IMR-90 (cell line): ENCODE results near the gene C1QL4. TPM values are rescaled to one million over a fixed set of nuclear protein-coding genes. Genes with fewer than 3 reads are reported as not detected.

ENCODE experiments used
- ATAC-seq: fragments of 200-7000 bp; cut with Tn5 transposase; 2 replicates; pipeline ENCODE4 v1.9.1; 2020; ENCODE audit warnings: low read depth, mild to moderate bottlenecking, moderate library complexity
- BruUV-seq: library from RNA; stranded (reverse); fragments of 400-500 nt; replicated peaks from 2 replicates; lab custom pipeline; 2021; lab: Mats Ljungman, UMichigan
- CTCF ChIA-PET: fragments of 300-600 bp; formaldehyde crosslinking; extraction: SDS; loops from one replicate; lab custom pipeline; 2021; ENCODE audit warnings: antibody characterized with exemption; lab: Yijun Ruan, JAX
- POLR2A ChIA-PET: fragments of 300-600 bp; sonication (Branson Sonifier 250); formaldehyde crosslinking; loops from one replicate; lab custom pipeline; 2022; ENCODE audit warnings: antibody characterized with exemption; ENCODE audit not compliant: unreplicated experiment; lab: Charles Lee
- DNase-seq: peaks from one replicate; pipeline ENCODE4 v3.0.0; 2013
- H2AFZ ChIP-seq: replicated peaks from 2 replicates; pipeline ENCODE3; 2013; ENCODE audit warnings: low read length, mild to moderate bottlenecking; ENCODE audit not compliant: poor library complexity
- H2AK5ac ChIP-seq: 2 replicates; pipeline ENCODE4 v1.6.1; 2013; ENCODE audit warnings: low read depth, low read length, inconsistent platforms
- H2AK9ac ChIP-seq: replicated peaks from 2 replicates; pipeline ENCODE3; 2013; ENCODE audit warnings: mild to moderate bottlenecking, low read depth, low read length, moderate library complexity; ENCODE audit not compliant: poor library complexity
- H2BK120ac ChIP-seq: 2 replicates; pipeline ENCODE4 v1.6.1; 2013; ENCODE audit warnings: low read depth, low read length, inconsistent platforms
- H2BK15ac ChIP-seq: 3 replicates; pipeline ENCODE4 v1.6.1; 2013; ENCODE audit warnings: low read depth, low read length, inconsistent platforms
- H2BK20ac ChIP-seq: 2 replicates; pipeline ENCODE4 v1.6.1; 2013; ENCODE audit warnings: low read depth, mild to moderate bottlenecking, inconsistent platforms, low read length, moderate library complexity
- H2BK5ac ChIP-seq: 2 replicates; pipeline ENCODE4 v1.6.1; 2013; ENCODE audit warnings: mild to moderate bottlenecking, low read depth, low read length, inconsistent platforms; ENCODE audit not compliant: poor library complexity, severe bottlenecking
- H3K14ac ChIP-seq: replicated peaks from 2 replicates; pipeline ENCODE4 v1.6.1; 2013; ENCODE audit warnings: low read depth, low read length, inconsistent platforms
- H3K18ac ChIP-seq: 2 replicates; pipeline ENCODE4 v1.6.1; 2013; ENCODE audit warnings: low read depth, low read length, control low read depth
- H3K23ac ChIP-seq: 2 replicates; pipeline ENCODE4 v1.6.1; 2013; ENCODE audit warnings: low read depth, low read length, inconsistent platforms
- H3K27ac ChIP-seq: 2 replicates; pipeline ENCODE4 v1.5.1; 2013; ENCODE audit warnings: mild to moderate bottlenecking, control low read depth, low read length; ENCODE audit not compliant: insufficient read depth
- H3K27me3 ChIP-seq: 2 replicates; pipeline ENCODE4 v1.6.1; 2013; ENCODE audit warnings: low read length; ENCODE audit not compliant: control insufficient read depth, insufficient read depth
- H3K36me3 ChIP-seq: 2 replicates; pipeline ENCODE4 v1.6.1; 2013; ENCODE audit warnings: low read length, mixed read lengths; ENCODE audit not compliant: control insufficient read depth, insufficient read depth
- H3K4ac ChIP-seq: 2 replicates; pipeline ENCODE4 v1.6.1; 2013; ENCODE audit warnings: low read depth, low read length, inconsistent platforms
- H3K4me1 ChIP-seq: 2 replicates; pipeline ENCODE4 v1.6.1; 2013; ENCODE audit warnings: low read length, mixed read lengths; ENCODE audit not compliant: control insufficient read depth, insufficient read depth
- H3K4me2 ChIP-seq: 2 replicates; pipeline ENCODE4 v1.6.1; 2013; ENCODE audit warnings: low read depth, mild to moderate bottlenecking, control low read depth, low read length, moderate library complexity
- H3K4me3 ChIP-seq: 2 replicates; pipeline ENCODE4 v1.5.1; 2013; ENCODE audit warnings: low read depth, mild to moderate bottlenecking, control low read depth, low read length, moderate library complexity; ENCODE audit not compliant: insufficient read depth
- H3K56ac ChIP-seq: 2 replicates; pipeline ENCODE4 v1.6.1; 2013; ENCODE audit warnings: low read length, inconsistent platforms; ENCODE audit not compliant: insufficient read depth; ENCODE audit errors: extremely low read depth
- H3K79me1 ChIP-seq, 2 experiments: 2 replicates each; pipeline ENCODE4 v1.6.1; 2013; ENCODE audit warnings: low read length in 2 of 2, inconsistent platforms in 1 of 2, low read depth in 1 of 2
- H3K9ac ChIP-seq: 2 replicates; pipeline ENCODE4 v1.6.1; 2013; ENCODE audit warnings: low read depth, low read length, control low read depth
- H3K9me1 ChIP-seq: 2 replicates; pipeline ENCODE4 v1.6.1; 2013; ENCODE audit warnings: low read length, inconsistent platforms; ENCODE audit not compliant: insufficient read depth
- H3K9me3 ChIP-seq: 2 replicates; pipeline ENCODE4 v1.6.1; 2013; ENCODE audit warnings: low read length; ENCODE audit not compliant: control insufficient read depth, insufficient read depth
- H4K20me1 ChIP-seq: 2 replicates; pipeline ENCODE4 v1.6.1; 2013; ENCODE audit warnings: low read length, inconsistent platforms; ENCODE audit not compliant: insufficient read depth
- H4K5ac ChIP-seq: 2 replicates; pipeline ENCODE4 v1.6.1; 2013; ENCODE audit warnings: mild to moderate bottlenecking, low read depth, low read length, control low read depth
- H4K8ac ChIP-seq, 2 experiments: 2 replicates each; pipeline ENCODE4 v1.6.1; 2013; ENCODE audit warnings: low read depth in 2 of 2, low read length in 2 of 2, control low read depth in 1 of 2, inconsistent platforms in 1 of 2
- H4K91ac ChIP-seq: 2 replicates; pipeline ENCODE4 v1.6.1; 2013; ENCODE audit warnings: low read depth, low read length, inconsistent platforms; ENCODE audit not compliant: insufficient read depth
- CEBPB ChIP-seq: IDR thresholded peaks from 2 replicates; pipeline ENCODE4 v1.6.1; 2012; ENCODE audit warnings: low read depth, low read length, improper control_type of control experiment
- SMC3 ChIP-seq: fragments of 150-350 bp; IDR thresholded peaks from 2 replicates; pipeline ENCODE4 v1.6.1; 2016; ENCODE audit warnings: low read depth, mild to moderate bottlenecking, antibody characterized with exemption, low read length, moderate library complexity
- whole genome bisulfite sequencing, 2 experiments: methylation state at CpG; one replicate each; pipeline versions ENCODE4 v1.1.5 to v1.1.7; 2013; ENCODE audit warnings: missing lambda C conversion rate in 2 of 2; ENCODE audit not compliant: insufficient read length in 1 of 2; ENCODE audit errors: extremely low coverage in 2 of 2; 5-methylcytosine and 5-hydroxymethylcytosine counted together
- dilution Hi-C: fragments of 300-500 bp; cut with HindIII; formaldehyde crosslinking; loops from one replicate; pipeline ENCODE4 v1.14.3; 2018; ENCODE audit warnings: low sequenced_read_pairs; ENCODE audit not compliant: unreplicated experiment
- in situ Hi-C: fragments of 300-500 bp; cut with MboI; formaldehyde crosslinking; loops from 3 replicates; pipeline ENCODE4 v1.14.3; 2019; ENCODE audit warnings: low sequenced_read_pairs, inconsistent platforms, mixed read lengths
- intact Hi-C: fragments of 100-400 bp; cut with micrococcal nuclease; formaldehyde crosslinking; loops from 2 replicates; pipeline ENCODE4 v1.10.0; 2022
- polyA plus RNA-seq, 3 experiments: library from polyadenylated mRNA; depleted of rRNA; stranded (reverse); fragments of >200 nt; gene quantifications; 2 replicates each; pipeline ENCODE4 v1.2.3, GENCODE V29; 2012; ENCODE audit warnings: low replicate concordance in 1 of 3
- total RNA-seq: library from RNA; depleted of rRNA; stranded (reverse); fragments of >200 nt; gene quantifications from 2 replicates; pipeline ENCODE4 v1.2.3, GENCODE V29; 2012
- TF ChIP-seq, protein P1 (sequence below): conservative IDR thresholded peaks from 2 replicates; pipeline ENCODE4 v1.5.1; 2012; ENCODE audit warnings: mild to moderate bottlenecking, low read depth, low read length, improper control_type of control experiment

Gene C1QL4
- total and polyA plus RNA-seq, 2 of the 4 experiments (the other 2 are of a cell fraction): 0.18 to 0.46 TPM

GRCh38 chr12:49296034-49296835, 40.8 kb downstream of the C1QL4 start:
- in situ Hi-C loops: no loop called here
- Histone ChIP-seq H3K36me3 (no peaks in the 10 kb centered on the region), H3K9ac (no peak overlapping the region), H3K27me3 (peaks cover 61% of the 10 kb centered on the region), H3K23ac (peak overlapping the region; percentile 43; the same call in 1 of the 2 replicates), H3K9me1 (no peaks in the 10 kb centered on the region), H3K79me1 (no peaks in the 10 kb centered on the region), H4K8ac (no peak overlapping the region), H4K20me1 (no peaks in the 10 kb centered on the region), H2BK20ac (no peak overlapping the region), H3K4me2 (no peak overlapping the region; the same call in 1 of the 2 replicates), H4K5ac (no peak overlapping the region), H3K56ac (no peak overlapping the region), H3K4ac (no peak overlapping the region), H2AK5ac (no peak overlapping the region), H3K4me1 (peaks cover 7% of the 10 kb centered on the region), H2BK15ac (no peak overlapping the region), H3K4me3 (no peak overlapping the region), H4K91ac (no peak overlapping the region), H2BK120ac (no peak overlapping the region), H2BK5ac (no peak overlapping the region), H2AFZ (peak overlapping the region; percentile 67), H3K9me3 (peaks cover 6% of the 10 kb centered on the region; the same call in 1 of the 2 replicates), H2AK9ac (peak overlapping the region; percentile 44), H3K14ac (no peak overlapping the region), H3K27ac (no peak overlapping the region), H3K18ac (no peak overlapping the region)
- dilution Hi-C loops: no loop called here
- TF ChIP-seq, protein P1, sequence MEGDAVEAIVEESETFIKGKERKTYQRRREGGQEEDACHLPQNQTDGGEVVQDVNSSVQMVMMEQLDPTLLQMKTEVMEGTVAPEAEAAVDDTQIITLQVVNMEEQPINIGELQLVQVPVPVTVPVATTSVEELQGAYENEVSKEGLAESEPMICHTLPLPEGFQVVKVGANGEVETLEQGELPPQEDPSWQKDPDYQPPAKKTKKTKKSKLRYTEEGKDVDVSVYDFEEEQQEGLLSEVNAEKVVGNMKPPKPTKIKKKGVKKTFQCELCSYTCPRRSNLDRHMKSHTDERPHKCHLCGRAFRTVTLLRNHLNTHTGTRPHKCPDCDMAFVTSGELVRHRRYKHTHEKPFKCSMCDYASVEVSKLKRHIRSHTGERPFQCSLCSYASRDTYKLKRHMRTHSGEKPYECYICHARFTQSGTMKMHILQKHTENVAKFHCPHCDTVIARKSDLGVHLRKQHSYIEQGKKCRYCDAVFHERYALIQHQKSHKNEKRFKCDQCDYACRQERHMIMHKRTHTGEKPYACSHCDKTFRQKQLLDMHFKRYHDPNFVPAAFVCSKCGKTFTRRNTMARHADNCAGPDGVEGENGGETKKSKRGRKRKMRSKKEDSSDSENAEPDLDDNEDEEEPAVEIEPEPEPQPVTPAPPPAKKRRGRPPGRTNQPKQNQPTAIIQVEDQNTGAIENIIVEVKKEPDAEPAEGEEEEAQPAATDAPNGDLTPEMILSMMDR: peak; percentile 47
- peak; percentile 16; the same call in 1 of the 2 replicates for TF ChIP-seq SMC3
- no peak for TF ChIP-seq CEBPB
- no TSS peak for BruUV-seq
- CTCF ChIA-PET: interaction anchor here (0.9 kb wide), 1 partner anchor 47 kb away, joined by 4 read pairs; no protein-coding TSS in a partner anchor
- intact Hi-C loops: no loop called here
- ATAC-seq (peak; percentile 38; the same call in 1 of the 2 replicates), DNase-seq (no peak)
- 25% methylated on average over 16 of the region's 54 CpGs; no CpG with 5 or more reads in 1 of the 2 experiments for WGBS, 2 experiments
- POLR2A ChIA-PET: no interaction called here
